ENCODE measurements around the gene ISLR2.

Gene ISLR2

GRCh38 chr15:74168711-74169126 is 38.3 kb downstream of the ISLR2 start:
- CTCF ChIA-PET, result no interaction called here
- POLR2A ChIA-PET (ENCODE audit: low non-redundant PET), result no interaction called here
- TF ChIP-seq, protein P1, sequence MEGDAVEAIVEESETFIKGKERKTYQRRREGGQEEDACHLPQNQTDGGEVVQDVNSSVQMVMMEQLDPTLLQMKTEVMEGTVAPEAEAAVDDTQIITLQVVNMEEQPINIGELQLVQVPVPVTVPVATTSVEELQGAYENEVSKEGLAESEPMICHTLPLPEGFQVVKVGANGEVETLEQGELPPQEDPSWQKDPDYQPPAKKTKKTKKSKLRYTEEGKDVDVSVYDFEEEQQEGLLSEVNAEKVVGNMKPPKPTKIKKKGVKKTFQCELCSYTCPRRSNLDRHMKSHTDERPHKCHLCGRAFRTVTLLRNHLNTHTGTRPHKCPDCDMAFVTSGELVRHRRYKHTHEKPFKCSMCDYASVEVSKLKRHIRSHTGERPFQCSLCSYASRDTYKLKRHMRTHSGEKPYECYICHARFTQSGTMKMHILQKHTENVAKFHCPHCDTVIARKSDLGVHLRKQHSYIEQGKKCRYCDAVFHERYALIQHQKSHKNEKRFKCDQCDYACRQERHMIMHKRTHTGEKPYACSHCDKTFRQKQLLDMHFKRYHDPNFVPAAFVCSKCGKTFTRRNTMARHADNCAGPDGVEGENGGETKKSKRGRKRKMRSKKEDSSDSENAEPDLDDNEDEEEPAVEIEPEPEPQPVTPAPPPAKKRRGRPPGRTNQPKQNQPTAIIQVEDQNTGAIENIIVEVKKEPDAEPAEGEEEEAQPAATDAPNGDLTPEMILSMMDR (conservative IDR thresholded peaks at IDR 0.05; ENCODE audit: low read depth), result no peak
- no peak overlapping the region for H3K27ac ChIP-seq
- no peak for DNase-seq (ENCODE audit: low spot score)

DNA sequence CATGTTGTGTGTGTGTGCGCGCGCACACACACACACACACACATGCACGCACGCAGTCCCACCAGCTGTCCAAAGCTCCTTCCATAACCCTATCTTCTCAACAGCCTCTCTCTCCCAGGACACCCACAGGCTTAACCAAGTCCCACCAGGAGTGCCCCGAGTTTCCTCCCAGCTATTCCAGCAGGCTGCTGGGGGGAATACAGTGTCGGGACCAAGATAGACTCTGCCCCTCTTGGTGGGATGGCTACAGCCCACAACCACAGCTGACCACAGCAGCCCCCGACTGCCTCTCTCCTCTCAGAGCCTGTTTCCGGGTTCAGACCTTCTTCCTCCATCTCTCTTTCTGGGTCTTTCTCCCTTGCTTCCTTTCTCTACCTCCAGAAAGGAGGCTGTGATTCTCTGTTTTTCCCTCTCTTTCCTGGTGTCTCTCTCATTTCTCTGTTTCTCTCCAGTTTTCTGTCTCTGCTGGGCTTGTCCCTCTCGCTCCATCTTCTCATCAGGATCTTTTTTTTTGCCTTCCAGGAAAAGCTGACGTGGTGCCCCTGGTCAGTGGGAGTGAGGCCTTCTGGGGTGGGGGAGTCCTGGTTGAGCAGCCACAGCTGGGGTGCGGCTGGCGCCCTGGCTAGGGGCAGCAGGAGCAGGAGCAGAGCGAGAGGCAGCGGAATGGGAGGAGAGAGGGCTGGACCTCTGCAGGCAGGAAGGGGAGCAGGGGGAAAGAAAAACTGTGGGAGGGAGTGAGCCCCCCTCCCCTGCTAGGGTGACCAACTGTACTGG is 39.9 kb downstream of the ISLR2 start:
- no peak for DNase-seq (ENCODE audit: low spot score)
- TF ChIP-seq, protein P1 (conservative IDR thresholded peaks at IDR 0.05; ENCODE audit: low read depth), result no peak
- POLR2A ChIA-PET (ENCODE audit: low non-redundant PET), result no interaction called here
- H3K27ac ChIP-seq, result no peak overlapping the region
- CTCF ChIA-PET, result no interaction called here

DNA sequence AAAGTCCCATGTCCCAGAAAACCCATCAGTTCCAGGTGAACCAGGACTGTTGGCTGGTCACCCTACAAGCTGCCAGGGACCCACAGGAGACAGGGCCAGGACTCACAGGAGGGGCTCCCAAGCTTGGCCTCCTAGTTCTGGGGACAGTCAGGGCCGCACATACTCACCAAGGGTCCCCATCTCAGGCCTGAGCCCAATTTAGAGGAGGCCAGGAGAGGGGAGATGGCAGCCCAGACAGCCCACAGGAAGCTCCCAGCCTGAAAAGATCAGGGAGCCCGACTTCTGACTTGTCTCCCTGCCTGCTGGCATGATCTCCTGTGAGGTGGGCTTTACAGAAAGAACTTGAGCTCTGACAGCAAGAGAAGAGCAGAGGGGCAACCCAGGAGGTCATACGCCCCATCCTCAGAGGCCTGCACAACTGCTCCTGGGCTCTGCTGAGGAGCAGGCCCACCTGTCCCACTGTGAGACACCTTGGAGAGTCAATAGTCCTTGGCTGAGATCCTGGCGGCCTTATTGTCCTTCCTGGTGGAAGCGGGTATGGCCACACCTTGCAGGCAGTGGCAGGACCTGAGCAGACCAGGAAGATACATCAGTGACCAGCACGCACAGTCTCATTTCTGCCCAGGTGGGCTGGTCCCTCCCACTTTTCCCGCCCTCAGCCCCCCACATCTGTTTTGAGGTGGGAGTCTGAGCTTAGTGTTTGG is 40.6 kb downstream of the ISLR2 start:
- TF ChIP-seq, protein P1 (conservative IDR thresholded peaks at IDR 0.05; ENCODE audit: low read depth), result no peak
- no peak for DNase-seq (ENCODE audit: low spot score)
- ChIA-PET CTCF (interaction anchor here (0.6 kb wide), 1 partner anchor 1237 kb away, joined by 3 read pairs; no protein-coding TSS in a partner anchor), POLR2A (ENCODE audit: low non-redundant PET) (no interaction called here)
- no peak overlapping the region for H3K27ac ChIP-seq

DNA sequence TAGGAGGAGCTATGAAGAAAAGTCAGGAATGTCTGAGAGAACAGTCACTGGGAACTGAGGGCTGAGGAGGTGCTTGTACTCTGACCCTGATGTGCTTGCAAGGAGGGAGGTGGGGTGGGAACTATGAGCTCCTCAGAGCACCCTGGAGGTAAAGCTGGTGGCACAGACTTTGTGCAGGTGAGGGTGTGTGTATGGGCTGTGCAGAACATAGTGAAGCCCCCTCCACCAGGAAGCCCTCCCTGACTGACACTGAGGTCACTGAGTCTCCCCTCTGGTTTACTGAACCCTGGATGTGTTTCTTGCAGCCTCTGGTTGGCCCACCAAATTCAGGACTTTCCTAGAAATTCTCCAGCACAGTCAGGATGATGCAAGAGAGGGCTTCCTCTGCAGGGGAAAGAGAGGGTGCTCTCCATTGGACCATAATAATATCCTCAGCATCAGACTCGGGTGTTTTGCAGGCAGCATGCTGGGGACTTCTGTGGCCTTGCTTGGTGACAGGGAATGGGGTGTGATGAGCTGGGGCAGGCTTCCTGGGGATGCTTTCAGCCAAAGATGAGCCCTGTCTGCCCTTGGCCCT is 41.7 kb downstream of the ISLR2 start:
- no peak for DNase-seq (ENCODE audit: low spot score)
- TF ChIP-seq, protein P1 (conservative IDR thresholded peaks at IDR 0.05; ENCODE audit: low read depth), result no peak
- POLR2A ChIA-PET (ENCODE audit: low non-redundant PET), result no interaction called here
- CTCF ChIA-PET, result interaction anchor here (0.6 kb wide), 2 partner anchors 43 to 50 kb away, joined by 3 to 4 read pairs; no protein-coding TSS in a partner anchor
- no peak overlapping the region for H3K27ac ChIP-seq

- no peak overlapping the region for H3K27ac ChIP-seq
- ChIA-PET POLR2A (ENCODE audit: low non-redundant PET) (no interaction called here), CTCF (no interaction called here)
- TF ChIP-seq, protein P1 (conservative IDR thresholded peaks at IDR 0.05; ENCODE audit: low read depth), result no peak
- no peak for DNase-seq (ENCODE audit: low spot score)
These were observed 42.5 kb downstream of the ISLR2 start for GRCh38 chr15:74172701-74173379.
